GM23338 (cell line): ENCODE results near the gene TPST1. TPM values are rescaled to one million over a fixed set of nuclear protein-coding genes. Genes with fewer than 3 reads are reported as not detected.

Experiments
- ATAC-seq: fragments of 200-7000 bp; cut with Tn5 transposase; 3 replicates; pipeline ENCODE4 v1.9.1; 2020
- DNase-seq: peaks from one replicate; pipeline ENCODE4 v3.0.0-alpha.2; 2015; ENCODE audit warnings: low spot score
- H2AFZ ChIP-seq: fragments of 200-600 bp; sonication (generic); 2 replicates; pipeline ENCODE4 v1.8.0; 2016; ENCODE audit warnings: antibody characterized with exemption, mild to moderate bottlenecking, moderate library complexity
- H3F3A ChIP-seq: fragments of 200-600 bp; sonication (generic); replicated peaks from 2 replicates; pipeline ENCODE4 v1.8.0; 2017; ENCODE audit warnings: antibody characterized with exemption, mixed run types, low read depth
- H3K27ac ChIP-seq: fragments of 200-600 bp; sonication (generic); 2 replicates; pipeline ENCODE4 v1.6.1; 2016; ENCODE audit warnings: low read depth
- H3K27me3 ChIP-seq: fragments of 200-600 bp; sonication (generic); 2 replicates; pipeline ENCODE4 v1.8.0; 2016; ENCODE audit warnings: mild to moderate bottlenecking, mixed run types, moderate library complexity; ENCODE audit not compliant: insufficient read depth
- H3K36me3 ChIP-seq: fragments of 200-600 bp; sonication (generic); 2 replicates; pipeline ENCODE4 v1.8.0; 2016; ENCODE audit warnings: mild to moderate bottlenecking; ENCODE audit not compliant: insufficient read depth
- H3K4me1 ChIP-seq: fragments of 200-600 bp; sonication (generic); 2 replicates; pipeline ENCODE4 v1.8.0; 2016; ENCODE audit warnings: mild to moderate bottlenecking, moderate library complexity; ENCODE audit not compliant: insufficient read depth
- H3K4me2 ChIP-seq: fragments of 200-600 bp; sonication (generic); 2 replicates; pipeline ENCODE4 v1.7.1; 2017; ENCODE audit warnings: mixed run types
- H3K4me3 ChIP-seq: fragments of 200-600 bp; sonication (generic); 2 replicates; pipeline ENCODE4 v1.6.1; 2016; ENCODE audit warnings: mixed run types
- H3K79me2 ChIP-seq: fragments of 200-600 bp; sonication (generic); replicated peaks from 2 replicates; pipeline ENCODE4 v1.8.0; 2017; ENCODE audit warnings: mild to moderate bottlenecking; ENCODE audit not compliant: insufficient read depth
- H3K9me2 ChIP-seq: fragments of 200-600 bp; sonication (generic); 2 replicates; pipeline ENCODE4 v1.8.0; 2017; ENCODE audit not compliant: insufficient read depth
- H4K20me1 ChIP-seq: fragments of 200-600 bp; sonication (generic); replicated peaks from 2 replicates; pipeline ENCODE4 v1.8.0; 2017; ENCODE audit warnings: mild to moderate bottlenecking; ENCODE audit not compliant: insufficient read depth
- H3K27ac Mint-ChIP-seq: 2 replicates; pipeline ENCODE4 v1.8.0; 2020; ENCODE audit warnings: inconsistent platforms, mild to moderate bottlenecking, moderate library complexity, mixed read lengths
- H3K27me3 Mint-ChIP-seq: 3 replicates; pipeline ENCODE4 v1.8.0; 2022; ENCODE audit warnings: low read depth, mild to moderate bottlenecking, moderate library complexity, mixed read lengths, inconsistent platforms; ENCODE audit not compliant: insufficient read depth, poor library complexity
- H3K36me3 Mint-ChIP-seq: 3 replicates; pipeline ENCODE4 v1.8.0; 2021; ENCODE audit warnings: low read depth, mild to moderate bottlenecking, inconsistent platforms, moderate library complexity, mixed read lengths
- H3K4me1 Mint-ChIP-seq: 3 replicates; pipeline ENCODE4 v1.8.0; 2020; ENCODE audit warnings: mild to moderate bottlenecking, inconsistent platforms, mixed read lengths
- H3K4me3 Mint-ChIP-seq: 3 replicates; pipeline ENCODE4 v1.8.0; 2021; ENCODE audit warnings: moderate library complexity, mild to moderate bottlenecking, inconsistent platforms, mixed read lengths
- H3K9me3 Mint-ChIP-seq: 3 replicates; pipeline ENCODE4 v1.8.0; 2020; ENCODE audit warnings: moderate library complexity, mild to moderate bottlenecking, inconsistent platforms, mixed read lengths
- CREB1 ChIP-seq: fragments of 250-450 bp; sonication (Bioruptor Pico); IDR thresholded peaks from 2 replicates; pipeline ENCODE4 v1.5.0; 2020; ENCODE audit warnings: low read depth, mild to moderate bottlenecking, moderate library complexity
- EZH2 ChIP-seq: fragments of 200-600 bp; sonication (generic); IDR thresholded peaks from one replicate; pipeline ENCODE4 v1.8.0; 2017; ENCODE audit warnings: antibody characterized with exemption, mild to moderate bottlenecking, low read depth; ENCODE audit not compliant: unreplicated experiment
- EZH2phosphoT487 ChIP-seq: fragments of 200-600 bp; sonication (generic); IDR thresholded peaks from one replicate; pipeline ENCODE4 v1.8.1; 2018; ENCODE audit warnings: antibody characterized with exemption; ENCODE audit not compliant: unreplicated experiment
- JUNB ChIP-seq: IDR thresholded peaks from one replicate; pipeline ENCODE4 v1.6.1; 2016; ENCODE audit warnings: antibody characterized with exemption; ENCODE audit not compliant: unreplicated experiment
- NANOG ChIP-seq: IDR thresholded peaks from 2 replicates; pipeline ENCODE4 v1.6.1; 2016; ENCODE audit warnings: antibody characterized with exemption, borderline replicate concordance
- POLR2AphosphoS5 ChIP-seq: IDR thresholded peaks from 2 replicates; pipeline ENCODE4 v1.6.1; 2016; ENCODE audit warnings: antibody characterized with exemption, low read depth
- STAT1 ChIP-seq: IDR thresholded peaks from one replicate; pipeline ENCODE4 v1.6.1; 2016; ENCODE audit warnings: antibody characterized with exemption; ENCODE audit not compliant: unreplicated experiment
- ZNF114 ChIP-seq: fragments of 250-450 bp; sonication (Bioruptor Pico); IDR thresholded peaks from 2 replicates; pipeline ENCODE4 v1.5.0; 2020; ENCODE audit warnings: mild to moderate bottlenecking, moderate library complexity
- ZNF331 ChIP-seq: fragments of 250-450 bp; sonication (Bioruptor Pico); IDR thresholded peaks from 2 replicates; pipeline ENCODE4 v1.5.0; 2020; ENCODE audit warnings: low read depth, mild to moderate bottlenecking, moderate library complexity
- polyA plus RNA-seq: library from polyadenylated mRNA; unstranded; fragments of >200 nt; fragmentation: Nextera tagmentation; extraction: Ambion mirVana; gene quantifications from 2 replicates; pipeline ENCODE4 v1.2.1, GENCODE V29; 2016
- total RNA-seq: library from RNA; depleted of rRNA; stranded (reverse); fragments of >200 nt; shearing (Covaris generic); gene quantifications from 2 replicates; pipeline ENCODE4 v1.2.3, GENCODE V29; 2014
- TF ChIP-seq, protein P1 (sequence below): fragments of 250-450 bp; sonication (Bioruptor Pico); IDR thresholded peaks from 2 replicates; pipeline ENCODE4 v1.5.0; 2020; ENCODE audit warnings: mild to moderate bottlenecking, moderate library complexity
- TF ChIP-seq, protein P2 (sequence below): IDR thresholded peaks from 2 replicates; pipeline ENCODE4 v1.6.1; 2016; ENCODE audit warnings: antibody characterized with exemption
- TF ChIP-seq, protein P3 (sequence below): IDR thresholded peaks from one replicate; pipeline ENCODE4 v1.6.1; 2018; ENCODE audit warnings: antibody characterized with exemption; ENCODE audit not compliant: unreplicated experiment
- TF ChIP-seq, protein P4 (sequence below), 2 experiments: fragments of 200-600 bp in 1 of 2; sonication (generic) in 1 of 2; conservative IDR thresholded peaks; 2 replicates each; pipeline versions ENCODE4 v1.5.1 to v1.6.1; 2016 to 2017; ENCODE audit warnings: antibody characterized with exemption in 2 of 2, low read depth in 2 of 2, mild to moderate bottlenecking in 2 of 2, moderate library complexity in 1 of 2

TPST1 gene
- total and polyA plus RNA-seq, 2 experiments from 2014 or later = 10.7 to 19.2 TPM

DNA sequence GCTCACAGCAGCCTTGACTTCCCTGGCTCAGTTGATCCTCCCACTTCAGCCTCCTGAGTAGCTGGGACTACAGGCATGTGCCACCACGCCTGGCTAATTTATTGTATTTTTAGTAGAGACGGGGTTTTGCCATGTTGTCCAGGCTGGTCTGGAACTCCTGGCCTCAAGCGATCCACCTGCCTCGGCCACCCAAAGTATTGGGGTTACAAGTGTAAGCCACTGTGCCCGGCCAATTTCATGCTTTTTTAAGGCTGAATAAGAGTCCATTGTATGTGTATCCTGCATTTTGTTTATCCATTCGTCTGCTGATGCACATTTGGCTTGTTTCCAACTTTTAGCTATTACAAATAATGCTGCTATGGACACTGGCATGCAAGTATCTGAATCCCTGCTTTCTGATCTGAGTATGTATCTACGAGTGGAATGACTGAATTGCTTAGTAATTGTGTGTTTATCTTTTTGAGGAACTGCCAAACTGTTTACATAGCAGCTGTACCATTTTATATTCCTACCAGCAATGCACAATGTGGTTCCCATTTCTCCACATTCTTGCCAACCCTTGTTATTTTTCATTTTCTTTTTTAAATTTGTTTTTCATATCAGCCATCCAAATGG, 37.3 kb upstream of the TPST1 start:
- Histone ChIP-seq H3F3A (no peaks in the 10 kb centered on the region), H3K27ac (no peak overlapping the region), H3K27me3 (no peaks in the 10 kb centered on the region), H4K20me1 (no peaks in the 10 kb centered on the region), H3K4me3 (no peak overlapping the region), H3K4me1 (no peaks in the 10 kb centered on the region), H3K9me2 (no peaks in the 10 kb centered on the region), H3K36me3 (no peaks in the 10 kb centered on the region), H3K4me2 (no peak overlapping the region), H2AFZ (no peak overlapping the region), H3K79me2 (no peaks in the 10 kb centered on the region)
- H3K36me3 Mint-ChIP-seq = no peaks in the 10 kb centered on the region
- DNase-seq (no peak), ATAC-seq (no peak)
- H3K9me3 Mint-ChIP-seq = no peaks in the 10 kb centered on the region
- H3K27me3 Mint-ChIP-seq = no peaks in the 10 kb centered on the region
- TF ChIP-seq, protein P1, sequence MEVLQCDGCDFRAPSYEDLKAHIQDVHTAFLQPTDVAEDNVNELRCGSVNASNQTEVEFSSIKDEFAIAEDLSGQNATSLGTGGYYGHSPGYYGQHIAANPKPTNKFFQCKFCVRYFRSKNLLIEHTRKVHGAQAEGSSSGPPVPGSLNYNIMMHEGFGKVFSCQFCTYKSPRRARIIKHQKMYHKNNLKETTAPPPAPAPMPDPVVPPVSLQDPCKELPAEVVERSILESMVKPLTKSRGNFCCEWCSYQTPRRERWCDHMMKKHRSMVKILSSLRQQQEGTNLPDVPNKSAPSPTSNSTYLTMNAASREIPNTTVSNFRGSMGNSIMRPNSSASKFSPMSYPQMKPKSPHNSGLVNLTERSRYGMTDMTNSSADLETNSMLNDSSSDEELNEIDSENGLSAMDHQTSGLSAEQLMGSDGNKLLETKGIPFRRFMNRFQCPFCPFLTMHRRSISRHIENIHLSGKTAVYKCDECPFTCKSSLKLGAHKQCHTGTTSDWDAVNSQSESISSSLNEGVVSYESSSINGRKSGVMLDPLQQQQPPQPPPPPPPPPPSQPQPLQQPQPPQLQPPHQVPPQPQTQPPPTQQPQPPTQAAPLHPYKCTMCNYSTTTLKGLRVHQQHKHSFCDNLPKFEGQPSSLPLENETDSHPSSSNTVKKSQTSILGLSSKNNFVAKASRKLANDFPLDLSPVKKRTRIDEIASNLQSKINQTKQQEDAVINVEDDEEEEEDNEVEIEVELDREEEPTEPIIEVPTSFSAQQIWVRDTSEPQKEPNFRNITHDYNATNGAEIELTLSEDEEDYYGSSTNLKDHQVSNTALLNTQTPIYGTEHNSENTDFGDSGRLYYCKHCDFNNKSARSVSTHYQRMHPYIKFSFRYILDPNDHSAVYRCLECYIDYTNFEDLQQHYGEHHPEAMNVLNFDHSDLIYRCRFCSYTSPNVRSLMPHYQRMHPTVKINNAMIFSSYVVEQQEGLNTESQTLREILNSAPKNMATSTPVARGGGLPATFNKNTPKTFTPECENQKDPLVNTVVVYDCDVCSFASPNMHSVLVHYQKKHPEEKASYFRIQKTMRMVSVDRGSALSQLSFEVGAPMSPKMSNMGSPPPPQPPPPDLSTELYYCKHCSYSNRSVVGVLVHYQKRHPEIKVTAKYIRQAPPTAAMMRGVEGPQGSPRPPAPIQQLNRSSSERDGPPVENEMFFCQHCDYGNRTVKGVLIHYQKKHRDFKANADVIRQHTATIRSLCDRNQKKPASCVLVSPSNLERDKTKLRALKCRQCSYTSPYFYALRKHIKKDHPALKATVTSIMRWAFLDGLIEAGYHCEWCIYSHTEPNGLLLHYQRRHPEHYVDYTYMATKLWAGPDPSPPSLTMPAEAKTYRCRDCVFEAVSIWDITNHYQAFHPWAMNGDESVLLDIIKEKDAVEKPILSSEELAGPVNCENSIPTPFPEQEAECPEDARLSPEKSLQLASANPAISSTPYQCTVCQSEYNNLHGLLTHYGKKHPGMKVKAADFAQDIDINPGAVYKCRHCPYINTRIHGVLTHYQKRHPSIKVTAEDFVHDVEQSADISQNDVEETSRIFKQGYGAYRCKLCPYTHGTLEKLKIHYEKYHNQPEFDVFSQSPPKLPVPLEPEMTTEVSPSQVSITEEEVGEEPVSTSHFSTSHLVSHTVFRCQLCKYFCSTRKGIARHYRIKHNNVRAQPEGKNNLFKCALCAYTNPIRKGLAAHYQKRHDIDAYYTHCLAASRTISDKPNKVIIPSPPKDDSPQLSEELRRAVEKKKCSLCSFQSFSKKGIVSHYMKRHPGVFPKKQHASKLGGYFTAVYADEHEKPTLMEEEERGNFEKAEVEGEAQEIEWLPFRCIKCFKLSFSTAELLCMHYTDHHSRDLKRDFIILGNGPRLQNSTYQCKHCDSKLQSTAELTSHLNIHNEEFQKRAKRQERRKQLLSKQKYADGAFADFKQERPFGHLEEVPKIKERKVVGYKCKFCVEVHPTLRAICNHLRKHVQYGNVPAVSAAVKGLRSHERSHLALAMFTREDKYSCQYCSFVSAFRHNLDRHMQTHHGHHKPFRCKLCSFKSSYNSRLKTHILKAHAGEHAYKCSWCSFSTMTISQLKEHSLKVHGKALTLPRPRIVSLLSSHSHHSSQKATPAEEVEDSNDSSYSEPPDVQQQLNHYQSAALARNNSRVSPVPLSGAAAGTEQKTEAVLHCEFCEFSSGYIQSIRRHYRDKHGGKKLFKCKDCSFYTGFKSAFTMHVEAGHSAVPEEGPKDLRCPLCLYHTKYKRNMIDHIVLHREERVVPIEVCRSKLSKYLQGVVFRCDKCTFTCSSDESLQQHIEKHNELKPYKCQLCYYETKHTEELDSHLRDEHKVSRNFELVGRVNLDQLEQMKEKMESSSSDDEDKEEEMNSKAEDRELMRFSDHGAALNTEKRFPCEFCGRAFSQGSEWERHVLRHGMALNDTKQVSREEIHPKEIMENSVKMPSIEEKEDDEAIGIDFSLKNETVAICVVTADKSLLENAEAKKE (CRISPR knock-in tag) = no peak
- TF ChIP-seq EZH2 (no peak), EZH2phosphoT487 (no peak), CREB1 (CRISPR knock-in tag) (no peak), POLR2AphosphoS5 (no peak), JUNB (no peak), NANOG (no peak), ZNF331 (no peak), ZNF114 (CRISPR knock-in tag) (no peak), STAT1 (no peak)
- TF ChIP-seq, protein P2, sequence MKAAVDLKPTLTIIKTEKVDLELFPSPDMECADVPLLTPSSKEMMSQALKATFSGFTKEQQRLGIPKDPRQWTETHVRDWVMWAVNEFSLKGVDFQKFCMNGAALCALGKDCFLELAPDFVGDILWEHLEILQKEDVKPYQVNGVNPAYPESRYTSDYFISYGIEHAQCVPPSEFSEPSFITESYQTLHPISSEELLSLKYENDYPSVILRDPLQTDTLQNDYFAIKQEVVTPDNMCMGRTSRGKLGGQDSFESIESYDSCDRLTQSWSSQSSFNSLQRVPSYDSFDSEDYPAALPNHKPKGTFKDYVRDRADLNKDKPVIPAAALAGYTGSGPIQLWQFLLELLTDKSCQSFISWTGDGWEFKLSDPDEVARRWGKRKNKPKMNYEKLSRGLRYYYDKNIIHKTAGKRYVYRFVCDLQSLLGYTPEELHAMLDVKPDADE = no peak
- TF ChIP-seq, protein P3, sequence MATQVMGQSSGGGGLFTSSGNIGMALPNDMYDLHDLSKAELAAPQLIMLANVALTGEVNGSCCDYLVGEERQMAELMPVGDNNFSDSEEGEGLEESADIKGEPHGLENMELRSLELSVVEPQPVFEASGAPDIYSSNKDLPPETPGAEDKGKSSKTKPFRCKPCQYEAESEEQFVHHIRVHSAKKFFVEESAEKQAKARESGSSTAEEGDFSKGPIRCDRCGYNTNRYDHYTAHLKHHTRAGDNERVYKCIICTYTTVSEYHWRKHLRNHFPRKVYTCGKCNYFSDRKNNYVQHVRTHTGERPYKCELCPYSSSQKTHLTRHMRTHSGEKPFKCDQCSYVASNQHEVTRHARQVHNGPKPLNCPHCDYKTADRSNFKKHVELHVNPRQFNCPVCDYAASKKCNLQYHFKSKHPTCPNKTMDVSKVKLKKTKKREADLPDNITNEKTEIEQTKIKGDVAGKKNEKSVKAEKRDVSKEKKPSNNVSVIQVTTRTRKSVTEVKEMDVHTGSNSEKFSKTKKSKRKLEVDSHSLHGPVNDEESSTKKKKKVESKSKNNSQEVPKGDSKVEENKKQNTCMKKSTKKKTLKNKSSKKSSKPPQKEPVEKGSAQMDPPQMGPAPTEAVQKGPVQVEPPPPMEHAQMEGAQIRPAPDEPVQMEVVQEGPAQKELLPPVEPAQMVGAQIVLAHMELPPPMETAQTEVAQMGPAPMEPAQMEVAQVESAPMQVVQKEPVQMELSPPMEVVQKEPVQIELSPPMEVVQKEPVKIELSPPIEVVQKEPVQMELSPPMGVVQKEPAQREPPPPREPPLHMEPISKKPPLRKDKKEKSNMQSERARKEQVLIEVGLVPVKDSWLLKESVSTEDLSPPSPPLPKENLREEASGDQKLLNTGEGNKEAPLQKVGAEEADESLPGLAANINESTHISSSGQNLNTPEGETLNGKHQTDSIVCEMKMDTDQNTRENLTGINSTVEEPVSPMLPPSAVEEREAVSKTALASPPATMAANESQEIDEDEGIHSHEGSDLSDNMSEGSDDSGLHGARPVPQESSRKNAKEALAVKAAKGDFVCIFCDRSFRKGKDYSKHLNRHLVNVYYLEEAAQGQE = no peak
- TF ChIP-seq, protein P4, sequence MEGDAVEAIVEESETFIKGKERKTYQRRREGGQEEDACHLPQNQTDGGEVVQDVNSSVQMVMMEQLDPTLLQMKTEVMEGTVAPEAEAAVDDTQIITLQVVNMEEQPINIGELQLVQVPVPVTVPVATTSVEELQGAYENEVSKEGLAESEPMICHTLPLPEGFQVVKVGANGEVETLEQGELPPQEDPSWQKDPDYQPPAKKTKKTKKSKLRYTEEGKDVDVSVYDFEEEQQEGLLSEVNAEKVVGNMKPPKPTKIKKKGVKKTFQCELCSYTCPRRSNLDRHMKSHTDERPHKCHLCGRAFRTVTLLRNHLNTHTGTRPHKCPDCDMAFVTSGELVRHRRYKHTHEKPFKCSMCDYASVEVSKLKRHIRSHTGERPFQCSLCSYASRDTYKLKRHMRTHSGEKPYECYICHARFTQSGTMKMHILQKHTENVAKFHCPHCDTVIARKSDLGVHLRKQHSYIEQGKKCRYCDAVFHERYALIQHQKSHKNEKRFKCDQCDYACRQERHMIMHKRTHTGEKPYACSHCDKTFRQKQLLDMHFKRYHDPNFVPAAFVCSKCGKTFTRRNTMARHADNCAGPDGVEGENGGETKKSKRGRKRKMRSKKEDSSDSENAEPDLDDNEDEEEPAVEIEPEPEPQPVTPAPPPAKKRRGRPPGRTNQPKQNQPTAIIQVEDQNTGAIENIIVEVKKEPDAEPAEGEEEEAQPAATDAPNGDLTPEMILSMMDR (conservative IDR thresholded peaks at IDR 0.05; ENCODE audit: low read depth in 2 of 2) = no peak
- no peak overlapping the region for H3K4me3 Mint-ChIP-seq
- no peaks in the 10 kb centered on the region for H3K4me1 Mint-ChIP-seq
- H3K27ac Mint-ChIP-seq = no peak overlapping the region
